Hematopoietic multipotent progenitor cell treated with erythropoietin and hydrocortisone succinate and interleukin-3 and kit ligand, for 6 days (in vitro differentiated cells): ENCODE measurements around the gene GPR4.

Experiments
- DNase-seq: peaks from one replicate; pipeline ENCODE4 v3.0.0-alpha.2; 2015

Gene GPR4

DNA sequence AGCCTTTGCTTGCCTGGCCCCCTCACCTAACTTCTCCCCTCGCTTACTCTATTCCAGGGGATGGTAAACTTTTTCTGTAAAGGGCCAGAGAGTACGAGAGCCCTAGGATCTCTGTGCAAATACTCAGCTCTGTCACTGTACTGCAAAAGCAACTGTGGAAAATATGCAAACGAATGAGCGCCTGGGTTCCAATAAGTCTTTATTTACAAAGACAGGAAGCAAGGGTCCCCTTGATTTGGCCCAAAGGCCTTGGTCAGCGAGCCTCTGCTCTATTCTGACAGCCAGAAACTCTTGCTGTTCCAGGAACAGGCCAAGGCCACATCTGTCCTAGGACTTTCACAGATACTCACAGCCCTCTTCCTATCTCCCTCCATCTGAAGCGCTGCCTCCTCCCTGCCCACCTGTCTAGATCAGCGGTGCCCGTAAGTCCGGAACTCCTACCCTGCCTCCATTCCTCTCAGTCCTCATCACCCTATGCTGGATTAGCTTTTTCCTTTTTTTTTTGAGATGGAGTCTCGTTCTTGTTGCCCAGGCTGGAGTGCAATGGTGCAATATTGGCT, 54.7 kb downstream of the GPR4 start:
- no peak for DNase-seq

DNA sequence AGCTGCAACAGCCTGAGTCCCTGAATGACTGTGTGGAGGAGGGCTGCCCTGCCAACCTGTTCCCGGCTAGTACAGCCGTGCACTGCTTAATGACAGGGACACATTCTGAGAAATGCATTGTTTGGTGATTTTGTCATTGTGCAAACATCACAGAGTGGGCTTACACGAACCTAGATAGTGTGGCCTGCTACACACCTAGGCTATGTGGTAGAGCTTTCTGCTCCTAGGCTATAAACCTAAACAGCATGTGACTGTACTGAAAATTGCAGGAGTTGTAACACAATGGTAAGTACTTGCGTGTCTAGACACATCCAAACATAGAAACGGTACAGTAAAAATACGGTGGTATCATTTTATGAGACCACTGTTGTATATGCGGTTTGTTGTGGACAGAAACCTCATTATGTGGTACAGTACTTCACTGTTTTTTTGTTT, 59.8 kb downstream of the GPR4 start:
- DNase-seq: no peak
